Measurements from ENCODE around the gene NMRAL1.

The NMRAL1 gene

GRCh38 chr16:4471869-4472268 lies 2.6 kb downstream of the NMRAL1 start:
- DNase-seq (ENCODE audit: low read depth) = no peak
- TF ChIP-seq CTCF (IDR thresholded peaks at IDR 0.05; ENCODE audit: control insufficient read depth, extremely low read depth, insufficient read depth) = no peak

GRCh38 chr16:4468972-4469371 lies 5.5 kb downstream of the NMRAL1 start:
- TF ChIP-seq CTCF (IDR thresholded peaks at IDR 0.05; ENCODE audit: control insufficient read depth, extremely low read depth, insufficient read depth) = no peak
- no peak overlapping the region for H3K4me3 ChIP-seq (ENCODE audit: low read depth, low read length)
- no peak for DNase-seq (ENCODE audit: low read depth)

More at GRCh38 chr16:4471869-4472268, 2.6 kb downstream of the NMRAL1 start:
- H3K4me3 ChIP-seq (ENCODE audit: low read depth, low read length) = no peak overlapping the region

- no peak for DNase-seq (ENCODE audit: low read depth)
- no peak overlapping the region for H3K4me3 ChIP-seq (ENCODE audit: low read depth, low read length)
- TF ChIP-seq CTCF (IDR thresholded peaks at IDR 0.05; ENCODE audit: control insufficient read depth, extremely low read depth, insufficient read depth) = no peak
Measured at GRCh38 chr16:4467916-4468315, 6.5 kb downstream of the NMRAL1 start.

- no peak for TF ChIP-seq CTCF (IDR thresholded peaks at IDR 0.05; ENCODE audit: control insufficient read depth, extremely low read depth, insufficient read depth)
- no peak for DNase-seq (ENCODE audit: low read depth)
- H3K4me3 ChIP-seq (ENCODE audit: low read depth, low read length) = no peak overlapping the region
Measured at GRCh38 chr16:4465977-4466779, 8.2 kb downstream of the NMRAL1 start.

GRCh38 chr16:4463522-4464163 lies 10.8 kb downstream of the NMRAL1 start:
- no peak for TF ChIP-seq CTCF (IDR thresholded peaks at IDR 0.05; ENCODE audit: control insufficient read depth, extremely low read depth, insufficient read depth)
- DNase-seq (ENCODE audit: low read depth) = no peak
- H3K4me3 ChIP-seq (ENCODE audit: low read depth, low read length) = no peak overlapping the region

- no peak for DNase-seq (ENCODE audit: low read depth)
- TF ChIP-seq CTCF (IDR thresholded peaks at IDR 0.05; ENCODE audit: control insufficient read depth, extremely low read depth, insufficient read depth) = no peak
- H3K4me3 ChIP-seq (ENCODE audit: low read depth, low read length) = no peak overlapping the region
Measured at GRCh38 chr16:4461250-4462085, 13.0 kb downstream of the NMRAL1 start.
